GM19193 (cell line): ENCODE data around the gene FGGY.

Experiments used
- POLR2A ChIP-seq: IDR thresholded peaks from 4 replicates; pipeline ENCODE4 v1.6.1; 2011; ENCODE audit not compliant: insufficient read depth, insufficient read length; ENCODE audit errors: extremely low read depth

FGGY gene

GRCh38 chr1:59397139-59397858, 100.4 kb downstream of the FGGY start:
- TF ChIP-seq POLR2A = no peak

- TF ChIP-seq POLR2A = no peak
Measured at GRCh38 chr1:59399642-59400041, 102.7 kb downstream of the FGGY start.

- no peak for TF ChIP-seq POLR2A
Measured at GRCh38 chr1:59401581-59401980, 104.7 kb downstream of the FGGY start.

- no peak for TF ChIP-seq POLR2A
Measured at GRCh38 chr1:59404796-59405195, 107.9 kb downstream of the FGGY start.

GRCh38 chr1:59406437-59407164, 109.7 kb downstream of the FGGY start:
- no peak for TF ChIP-seq POLR2A

- TF ChIP-seq POLR2A = no peak
Measured at GRCh38 chr1:59408608-59409240, 111.8 kb downstream of the FGGY start.

- TF ChIP-seq POLR2A = no peak
Measured at GRCh38 chr1:59409549-59409948, 112.7 kb downstream of the FGGY start.

- no peak for TF ChIP-seq POLR2A
Measured at GRCh38 chr1:59409986-59410385, 113.1 kb downstream of the FGGY start.

GRCh38 chr1:59410457-59410856, 113.6 kb downstream of the FGGY start:
- no peak for TF ChIP-seq POLR2A

GRCh38 chr1:59411147-59411546, 114.3 kb downstream of the FGGY start:
- TF ChIP-seq POLR2A = no peak

GRCh38 chr1:59412718-59413326, 115.9 kb downstream of the FGGY start:
- TF ChIP-seq POLR2A = no peak

GRCh38 chr1:59413327-59413720, 116.4 kb downstream of the FGGY start:
- TF ChIP-seq POLR2A = no peak

GRCh38 chr1:59414406-59415133, 117.7 kb downstream of the FGGY start:
- TF ChIP-seq POLR2A = no peak

- no peak for TF ChIP-seq POLR2A
Measured at GRCh38 chr1:59415286-59415850, 118.5 kb downstream of the FGGY start.
